Epithelial cell of proximal tubule (primary cell): Measurements from ENCODE around the gene OVCA2. TPM values are rescaled to one million over a fixed set of nuclear protein-coding genes. Genes with fewer than 3 reads are reported as not detected.
A peak's percentile ranks its signal among the peaks of the same experiment; 100 is the strongest.

Experiments
- DNase-seq: peaks from one replicate; pipeline ENCODE4 v3.0.0-alpha.2; 2011; ENCODE audit warnings: low read depth
- H3K4me3 ChIP-seq: 2 replicates; pipeline ENCODE4 v1.5.1; 2011; ENCODE audit warnings: low read depth, mild to moderate bottlenecking, low read length
- total RNA-seq: library from RNA; depleted of rRNA; stranded (reverse); fragments of >200 nt; gene quantifications from 2 replicates; pipeline ENCODE4 v1.2.3, GENCODE V29; 2015
- TF ChIP-seq, protein P1 (sequence below): conservative IDR thresholded peaks from 2 replicates; pipeline ENCODE4 v1.5.1; 2012; ENCODE audit warnings: low read depth, mild to moderate bottlenecking, low read length

OVCA2 gene
- total RNA-seq, 1 donor from 2014 or later, result 55.4 TPM

DNA sequence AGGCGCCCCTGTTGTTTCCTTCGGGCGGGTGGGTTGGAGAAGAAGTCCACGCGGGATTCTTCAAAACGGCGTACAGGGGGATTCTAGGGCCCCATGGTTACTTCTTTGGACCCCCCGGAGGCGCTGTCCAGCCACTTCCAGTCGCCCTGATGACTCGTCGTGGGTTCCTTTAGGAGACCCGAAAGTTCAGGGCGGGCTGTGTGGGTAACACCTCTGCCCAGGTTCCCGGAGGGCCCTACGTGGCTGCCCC, 12.4 kb downstream of the OVCA2 start:
- no peak for DNase-seq
- H3K4me3 ChIP-seq, result peak overlapping the region; percentile 52

GRCh38 chr17:2054512-2055291, 12.9 kb downstream of the OVCA2 start, which contains the start of gene HIC1:
Gene HIC1 (plus strand): TSS chr17:2055103. CDS start chr17:2056691, 1,588 bp downstream.
- DNase-seq, result no peak

More for the DNA sequence above, 12.4 kb downstream of the OVCA2 start:
- TF ChIP-seq, protein P1, sequence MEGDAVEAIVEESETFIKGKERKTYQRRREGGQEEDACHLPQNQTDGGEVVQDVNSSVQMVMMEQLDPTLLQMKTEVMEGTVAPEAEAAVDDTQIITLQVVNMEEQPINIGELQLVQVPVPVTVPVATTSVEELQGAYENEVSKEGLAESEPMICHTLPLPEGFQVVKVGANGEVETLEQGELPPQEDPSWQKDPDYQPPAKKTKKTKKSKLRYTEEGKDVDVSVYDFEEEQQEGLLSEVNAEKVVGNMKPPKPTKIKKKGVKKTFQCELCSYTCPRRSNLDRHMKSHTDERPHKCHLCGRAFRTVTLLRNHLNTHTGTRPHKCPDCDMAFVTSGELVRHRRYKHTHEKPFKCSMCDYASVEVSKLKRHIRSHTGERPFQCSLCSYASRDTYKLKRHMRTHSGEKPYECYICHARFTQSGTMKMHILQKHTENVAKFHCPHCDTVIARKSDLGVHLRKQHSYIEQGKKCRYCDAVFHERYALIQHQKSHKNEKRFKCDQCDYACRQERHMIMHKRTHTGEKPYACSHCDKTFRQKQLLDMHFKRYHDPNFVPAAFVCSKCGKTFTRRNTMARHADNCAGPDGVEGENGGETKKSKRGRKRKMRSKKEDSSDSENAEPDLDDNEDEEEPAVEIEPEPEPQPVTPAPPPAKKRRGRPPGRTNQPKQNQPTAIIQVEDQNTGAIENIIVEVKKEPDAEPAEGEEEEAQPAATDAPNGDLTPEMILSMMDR, result no peak

DNA sequence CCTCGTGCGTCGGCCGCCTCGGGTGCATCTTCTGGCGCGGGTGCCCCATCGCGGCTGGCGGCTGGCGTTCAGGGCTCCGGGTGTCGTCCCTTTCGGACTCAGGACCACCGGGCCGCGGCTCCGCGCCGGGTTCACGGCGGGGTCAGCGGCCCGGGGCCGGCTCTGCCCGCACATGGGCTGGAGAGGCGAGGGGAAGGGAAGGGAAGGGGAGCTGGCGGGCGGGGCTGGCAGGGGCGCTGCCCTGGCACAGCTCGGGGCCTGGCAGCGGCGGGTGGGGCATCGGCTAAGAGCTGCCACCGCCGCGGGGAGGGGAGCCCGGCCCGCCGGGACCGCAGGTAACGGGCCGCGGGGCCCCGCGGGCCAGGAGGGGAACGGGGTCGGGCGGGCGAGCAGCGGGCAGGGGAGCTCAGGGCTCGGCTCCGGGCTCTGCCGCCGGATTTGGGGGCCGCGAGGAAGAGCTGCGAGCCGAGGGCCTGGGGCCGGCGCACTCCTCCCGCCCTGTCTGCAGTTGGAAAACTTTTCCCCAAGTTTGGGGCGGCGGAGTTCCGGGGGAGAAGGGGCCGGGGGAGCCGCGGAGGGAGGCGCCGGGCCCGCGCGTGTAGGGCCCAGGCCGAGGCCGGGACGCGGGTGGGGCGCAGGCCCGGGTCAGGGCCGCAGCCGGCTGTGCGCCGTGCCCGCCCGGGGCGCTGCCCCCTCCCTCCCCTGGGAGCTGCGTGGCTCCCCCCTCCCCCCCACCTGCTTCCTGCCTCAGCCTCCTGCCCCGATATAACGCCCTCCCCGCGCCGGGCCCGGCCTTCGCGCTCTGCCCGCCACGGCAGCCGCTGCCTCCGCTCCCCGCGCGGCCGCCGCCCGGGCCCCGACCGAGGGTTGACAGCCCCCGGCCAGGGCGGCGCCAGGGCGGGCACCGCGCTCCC, 13.7 kb downstream of the OVCA2 start:
- TF ChIP-seq, protein P1, result no peak
- peak overlapping the region; percentile 45 for H3K4me3 ChIP-seq
- DNase-seq, result no peak

More at GRCh38 chr17:2054512-2055291, 12.9 kb downstream of the OVCA2 start, which contains the start of gene HIC1:
- TF ChIP-seq, protein P1, result peak; percentile 76
- H3K4me3 ChIP-seq, result peak within 1 kb of the TSS; percentile 52

- no peak overlapping the region for H3K4me3 ChIP-seq
- TF ChIP-seq, protein P1, result no peak
Observed at GRCh38 chr17:2056206-2057174, 14.7 kb downstream of the OVCA2 start.

DNA sequence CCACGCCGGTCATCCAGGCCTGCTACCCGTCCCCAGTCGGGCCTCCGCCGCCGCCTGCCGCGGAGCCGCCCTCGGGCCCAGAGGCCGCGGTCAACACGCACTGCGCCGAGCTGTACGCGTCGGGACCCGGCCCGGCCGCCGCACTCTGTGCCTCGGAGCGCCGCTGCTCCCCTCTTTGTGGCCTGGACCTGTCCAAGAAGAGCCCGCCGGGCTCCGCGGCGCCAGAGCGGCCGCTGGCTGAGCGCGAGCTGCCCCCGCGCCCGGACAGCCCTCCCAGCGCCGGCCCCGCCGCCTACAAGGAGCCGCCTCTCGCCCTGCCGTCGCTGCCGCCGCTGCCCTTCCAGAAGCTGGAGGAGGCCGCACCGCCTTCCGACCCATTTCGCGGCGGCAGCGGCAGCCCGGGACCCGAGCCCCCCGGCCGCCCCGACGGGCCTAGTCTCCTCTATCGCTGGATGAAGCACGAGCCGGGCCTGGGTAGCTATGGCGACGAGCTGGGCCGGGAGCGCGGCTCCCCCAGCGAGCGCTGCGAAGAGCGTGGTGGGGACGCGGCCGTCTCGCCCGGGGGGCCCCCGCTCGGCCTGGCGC, 15.4 kb downstream of the OVCA2 start:
- DNase-seq, result no peak
- TF ChIP-seq, protein P1, result no peak
- H3K4me3 ChIP-seq, result no peak overlapping the region

More at GRCh38 chr17:2056206-2057174, 14.7 kb downstream of the OVCA2 start:
- DNase-seq, result no peak
